Measurements from ENCODE around the gene FREM2.

GRCh38 chr13:38735665-38736440 is 49.0 kb downstream of the FREM2 start:
- TF ChIP-seq CTCF (IDR thresholded peaks at IDR 0.05; ENCODE audit: low read length) (no peak), EZH2phosphoT487 (IDR thresholded peaks at IDR 0.05; ENCODE audit: low read length) (no peak), EZH2 (optimal IDR thresholded peaks at IDR 0.05; ENCODE audit: low read depth, low read length) (no peak)

All from MM.1S (cell line).